Adipose tissue (tissue), 3 donors: ENCODE results near the gene LMTK3. TPM values are rescaled to one million over a fixed set of nuclear protein-coding genes. Genes with fewer than 3 reads are reported as not detected.
"Not testable (repeated sequence)": the region's sequence is repeated elsewhere in the genome, so short reads cannot be mapped to it uniquely, and the experiment has no call there.

Experiments
- H3K27ac ChIP-seq: one replicate; pipeline ENCODE4 v1.5.1; 2013; ENCODE audit warnings: low read depth, low read length
- WGBS, 3 donors: extraction: QIAGEN DNeasy Blood & Tissue Kit; methylation state at CpG; one replicate each; pipeline ENCODE4 v1.1.7; 2013; 5-methylcytosine and 5-hydroxymethylcytosine counted together
- polyA plus RNA-seq, 3 donors: library from polyadenylated mRNA; stranded (reverse); fragments of 200-250 nt; gene quantifications; one replicate each; pipeline ENCODE4 v1.2.3, GENCODE V29; 2013
- donor health status: healthy with polysubstance abuse.
- donor health status: Bipolar disorder and iron deficiency.
- donor health status: healthy.

Gene LMTK3
- polyA plus RNA-seq, 3 donors: 0.22 to 1.6 (median 0.22) TPM

DNA sequence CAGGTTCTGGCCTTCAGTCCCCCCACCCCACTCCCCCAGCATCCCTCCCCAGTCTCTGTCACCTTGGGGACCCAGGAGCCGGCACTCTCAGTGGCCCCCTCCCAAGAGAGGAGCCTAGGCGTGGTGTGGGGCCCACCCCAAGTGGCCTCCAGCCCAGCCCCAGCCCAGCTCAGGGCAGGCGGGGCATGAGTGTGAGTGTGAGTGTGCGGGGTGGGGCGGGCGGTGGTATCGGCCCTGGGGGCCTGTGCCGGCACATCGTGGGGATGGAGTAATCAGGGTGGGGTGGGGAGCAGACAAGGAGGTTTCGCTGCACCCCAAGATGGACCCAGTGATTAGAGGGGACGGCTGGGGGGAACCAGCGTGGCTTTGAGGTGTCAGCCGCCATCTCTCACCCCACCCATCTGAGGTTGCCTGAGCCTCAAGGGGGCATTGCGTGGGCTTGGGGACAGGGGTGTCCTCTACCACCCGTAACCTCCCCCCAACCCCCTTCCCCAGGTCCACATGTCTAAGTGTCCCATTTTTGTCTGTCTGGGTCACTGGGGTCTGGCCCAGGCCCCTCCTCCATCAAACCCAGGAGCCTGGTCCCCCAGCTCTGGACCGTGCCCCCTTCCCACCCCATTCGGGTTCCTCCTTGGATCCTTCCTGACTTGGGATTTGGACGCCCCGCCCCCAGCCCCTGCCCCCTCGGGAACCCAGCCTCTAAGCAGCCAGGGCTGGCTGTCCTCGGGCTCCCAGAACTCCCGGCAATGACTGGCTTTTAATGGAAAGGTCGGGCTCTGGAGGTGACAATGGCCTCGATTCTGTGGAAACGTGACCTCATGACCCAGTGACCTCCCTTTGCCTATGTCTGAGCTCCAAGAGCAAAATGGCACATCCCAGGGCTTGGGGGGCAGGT, 33.5 kb upstream of the LMTK3 start:
- no peak overlapping the region for H3K27ac ChIP-seq
- WGBS, 3 donors: 57 to 63% (median 63%) methylated on average over 23 to 25 of the region's 25 CpGs

DNA sequence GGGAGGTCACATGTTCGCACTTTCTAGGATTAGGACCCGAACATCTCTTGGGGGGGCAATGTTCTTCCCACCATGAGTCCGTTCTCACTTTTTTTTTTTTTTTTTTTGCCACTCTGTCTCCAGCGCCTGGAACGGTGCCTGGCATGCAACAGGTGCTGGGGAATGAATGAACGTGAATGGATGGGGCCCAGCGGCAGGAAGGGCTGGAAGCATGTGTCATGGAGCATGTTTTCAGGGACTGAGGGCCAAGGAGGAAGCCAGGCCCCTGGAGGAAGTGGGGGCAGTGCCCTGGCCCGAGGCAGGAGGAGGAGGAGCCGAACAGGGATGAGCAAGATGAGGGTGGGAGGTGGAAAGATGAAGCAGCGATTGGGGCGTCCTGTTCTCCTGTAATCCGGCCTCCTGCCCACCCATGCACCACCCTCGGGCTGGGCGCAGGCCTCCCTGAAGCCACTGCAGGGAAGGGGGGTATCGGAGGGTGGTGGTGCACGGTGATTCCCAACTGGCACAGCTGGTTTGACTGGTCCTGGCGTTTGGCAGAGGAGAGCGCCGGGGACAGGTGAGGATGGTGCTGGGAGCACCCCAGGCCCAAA, 31.6 kb upstream of the LMTK3 start:
- no peak overlapping the region for H3K27ac ChIP-seq
- WGBS, 3 donors: 22 to 28% (median 25%) methylated on average over 13 to 19 of the region's 19 CpGs

GRCh38 chr19:48541813-48542212, 30.2 kb upstream of the LMTK3 start:
- H3K27ac ChIP-seq: no peak overlapping the region
- WGBS, 3 donors: 64 to 92% (median 90%) methylated on average over 6 of the region's 6 CpGs

DNA sequence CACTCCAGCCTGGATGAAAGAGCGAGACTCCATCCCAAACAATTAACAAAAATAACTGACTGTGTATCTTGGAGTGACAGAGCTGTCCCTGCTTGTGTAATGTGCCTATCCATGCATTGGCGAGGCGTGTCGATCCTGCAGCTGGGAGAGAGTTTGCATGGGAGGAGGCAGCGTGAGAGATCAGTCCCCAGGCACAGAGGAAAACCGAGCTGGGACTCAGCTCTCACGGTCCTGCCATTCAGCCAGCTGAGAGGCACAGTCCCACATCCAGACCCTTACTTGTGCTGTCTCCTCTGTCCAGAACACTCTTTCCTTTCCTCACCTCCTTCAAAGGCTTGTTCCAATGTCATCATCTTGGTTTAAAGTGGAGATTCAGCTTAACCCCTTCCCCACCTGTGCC, 28.5 kb upstream of the LMTK3 start:
- 52 to 59% (median 57%) methylated on average over 7 of the region's 7 CpGs for WGBS, 3 donors

GRCh38 chr19:48539503-48540096, 28.0 kb upstream of the LMTK3 start:
- H3K27ac ChIP-seq: no peak overlapping the region
- WGBS, 3 donors: 69 to 74% (median 69%) methylated on average over 17 of the region's 17 CpGs

More for the DNA sequence above, 28.5 kb upstream of the LMTK3 start:
- no peak overlapping the region for H3K27ac ChIP-seq

- WGBS, 3 donors: 78 to 95% (median 95%) methylated on average over 8 of the region's 8 CpGs
- not testable (repeated sequence) for H3K27ac ChIP-seq
These were observed 26.4 kb upstream of the LMTK3 start for GRCh38 chr19:48538057-48538456.

GRCh38 chr19:48537541-48537940, 25.9 kb upstream of the LMTK3 start:
- no peak overlapping the region for H3K27ac ChIP-seq

DNA sequence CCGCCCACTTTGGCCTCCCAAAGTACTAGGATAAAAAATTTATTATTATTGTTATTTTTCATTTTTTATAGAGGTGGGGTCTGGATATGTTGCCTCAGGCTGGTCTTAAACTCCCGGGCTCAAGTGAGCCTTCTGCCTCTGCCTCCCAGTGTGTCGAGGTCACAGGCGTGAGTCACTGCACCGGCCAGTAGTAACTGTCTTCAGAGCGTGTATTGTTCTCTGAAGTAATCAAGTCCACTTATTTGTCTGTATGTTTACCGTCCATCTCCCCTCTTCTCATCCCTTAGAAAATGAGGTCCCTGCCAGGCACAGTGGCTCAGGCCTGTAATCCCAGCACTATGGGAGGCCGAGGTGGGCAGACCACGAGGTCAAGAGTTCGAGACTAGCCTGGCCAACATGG, 22.1 kb upstream of the LMTK3 start:
- 80 to 87% (median 85%) methylated on average over 10 of the region's 10 CpGs for WGBS, 3 donors
- H3K27ac ChIP-seq: no peak overlapping the region

More at GRCh38 chr19:48537541-48537940, 25.9 kb upstream of the LMTK3 start:
- 76 to 85% (median 80%) methylated on average over 7 of the region's 7 CpGs for WGBS, 3 donors

DNA sequence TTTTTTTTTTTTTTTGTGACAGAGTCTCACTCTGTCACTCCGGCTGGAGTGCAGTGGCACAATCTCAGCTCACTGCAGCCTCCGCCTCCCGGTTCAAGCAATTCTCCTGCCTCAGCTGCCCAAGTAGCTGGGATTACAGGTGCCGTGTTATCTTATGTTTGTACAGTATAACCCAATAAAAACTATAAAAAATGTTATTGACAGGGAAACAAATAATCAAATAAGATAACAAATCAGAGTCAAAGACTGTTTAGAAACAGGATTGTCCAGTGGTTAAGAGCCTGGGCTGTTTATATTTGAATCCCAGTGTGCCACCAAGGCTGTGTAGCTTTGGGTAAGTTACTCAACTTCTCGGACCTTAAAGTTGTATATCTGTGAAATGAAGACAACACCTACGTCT, 19.1 kb upstream of the LMTK3 start:
- H3K27ac ChIP-seq: no peak overlapping the region
- 40 to 79% (median 75%) methylated on average over 6 of the region's 6 CpGs for WGBS, 3 donors

GRCh38 chr19:48530066-48530720, 18.6 kb upstream of the LMTK3 start:
- H3K27ac ChIP-seq: no peak overlapping the region
- WGBS, 3 donors: 58 to 71% (median 61%) methylated on average over 20 of the region's 20 CpGs

GRCh38 chr19:48529156-48529555, 17.5 kb upstream of the LMTK3 start:
- H3K27ac ChIP-seq: no peak overlapping the region
- WGBS, 3 donors: 95 to 100% (median 97%) methylated on average over 4 of the region's 4 CpGs

DNA sequence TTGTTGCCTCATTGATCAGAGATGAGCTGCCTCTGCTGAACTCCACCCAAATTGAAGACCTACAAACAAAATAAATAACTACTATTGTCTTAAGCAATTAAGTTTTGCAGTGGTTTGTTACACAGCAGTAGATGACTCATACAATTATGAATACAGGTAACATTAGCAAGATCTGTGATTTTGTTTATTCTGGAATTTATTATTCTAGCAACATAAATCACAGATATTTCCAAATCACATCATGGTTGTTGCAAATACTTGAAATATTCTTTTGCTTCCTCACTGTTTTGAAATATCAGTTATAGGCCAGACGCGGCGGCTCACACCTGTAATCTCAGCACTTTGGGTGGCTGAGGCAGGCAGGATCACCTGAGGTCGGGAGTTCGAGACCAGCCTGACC, 13.1 kb upstream of the LMTK3 start:
- 92 to 95% (median 93%) methylated on average over 5 of the region's 5 CpGs for WGBS, 3 donors
- H3K27ac ChIP-seq: no peak overlapping the region

GRCh38 chr19:48524221-48524620, 12.6 kb upstream of the LMTK3 start:
- no peak overlapping the region for H3K27ac ChIP-seq
- WGBS, 3 donors: 84 to 85% (median 84%) methylated on average over 2 of the region's 2 CpGs

GRCh38 chr19:48520134-48520533, 8.5 kb upstream of the LMTK3 start:
- WGBS, 3 donors: 39 to 75% (median 74%) methylated on average over 4 of the region's 4 CpGs
- H3K27ac ChIP-seq: no peak overlapping the region

DNA sequence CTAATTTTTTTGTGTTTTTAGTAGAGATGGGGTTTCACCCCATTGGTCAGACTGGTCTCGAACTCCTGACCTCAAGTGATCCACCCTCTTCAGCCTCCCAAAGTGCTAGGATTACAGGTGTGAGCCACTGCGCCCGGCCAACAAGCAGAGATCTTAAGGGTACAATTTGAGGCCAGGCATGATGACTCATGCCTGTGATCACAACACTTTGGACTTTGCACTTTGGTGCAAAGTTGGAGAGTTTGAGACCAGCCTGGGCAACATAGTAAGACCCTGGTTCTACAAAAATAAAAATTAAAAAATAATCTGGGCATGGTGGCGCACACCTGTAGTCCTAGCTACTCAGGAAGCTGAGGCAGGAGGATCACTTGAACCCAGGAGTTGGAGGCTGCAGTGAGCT, 7.8 kb upstream of the LMTK3 start:
- H3K27ac ChIP-seq: not testable (repeated sequence)
- WGBS, 3 donors: 87 to 92% (median 91%) methylated on average over 4 of the region's 4 CpGs

GRCh38 chr19:48518207-48518606, 6.6 kb upstream of the LMTK3 start:
- 75 to 84% (median 76%) methylated on average over 3 of the region's 3 CpGs for whole genome bisulfite sequencing, 3 donors

GRCh38 chr19:48516536-48516935, 4.9 kb upstream of the LMTK3 start:
- no peak overlapping the region for H3K27ac ChIP-seq
- WGBS, 3 donors: 36 to 80% (median 79%) methylated on average over 8 of the region's 8 CpGs

More at GRCh38 chr19:48518207-48518606, 6.6 kb upstream of the LMTK3 start:
- H3K27ac ChIP-seq: no peak overlapping the region

GRCh38 chr19:48514123-48514458, 2.5 kb upstream of the LMTK3 start:
- 27 to 47% (median 46%) methylated on average over 11 of the region's 11 CpGs for WGBS, 3 donors
- H3K27ac ChIP-seq: no peak overlapping the region
